ENCODE measurements around the gene HOXA9. TPM values are rescaled to one million over a fixed set of nuclear protein-coding genes. Genes with fewer than 3 reads are reported as not detected.

Gene HOXA9
- total and polyA plus RNA-seq, 8 donors = 0.25 to 68.1 TPM; not detected in 6

- DNase-seq = peak in 1 of 2 donors; percentile 20
- Histone ChIP-seq H3K27me3 (peaks cover 82 to 100% (median 100%) of the 10 kb centered on the region in 3 donors), H3K27ac (no peak overlapping the region), H3K36me3 (no peaks in the 10 kb centered on the region), H3K4me3 (peak overlapping the region in 2 of 4 donors; percentile 19 to 33), H3K4me1 (peaks cover 44 to 68% (median 62%) of the 10 kb centered on the region in 4 donors), H3K9me3 (peaks cover 0 to 16% (median 0%) of the 10 kb centered on the region in 4 donors)
- intact Hi-C loops (cut with DNase I; ENCODE audit: low total_unique reads) = no loop called here
- 5 to 10% (median 9%) methylated on average over 36 to 46 of the region's 46 CpGs for WGBS, 5 donors
- TF ChIP-seq POLR2AphosphoS5 (IDR thresholded peaks at IDR 0.05) (no peak), EP300 (IDR thresholded peaks at IDR 0.05) (no peak)
These were observed 22.4 kb upstream of the HOXA9 start for GRCh38 chr7:27187475-27188385.

- H3K9me3 ChIP-seq = peaks cover 0 to 16% (median 0%) of the 10 kb centered on the region in 4 donors
- intact Hi-C loops (cut with DNase I; ENCODE audit: low total_unique reads) = no loop called here
- no peak overlapping the region for H3K4me3 ChIP-seq
- no peaks in the 10 kb centered on the region for H3K36me3 ChIP-seq
- peaks cover 36 to 60% (median 54%) of the 10 kb centered on the region in 4 donors for H3K4me1 ChIP-seq
- DNase-seq = no peak
- peaks cover 76 to 100% (median 100%) of the 10 kb centered on the region in 3 donors for H3K27me3 ChIP-seq
- no peak for TF ChIP-seq POLR2A (IDR thresholded peaks at IDR 0.05)
- TF ChIP-seq EP300 (IDR thresholded peaks at IDR 0.05) = no peak
- TF ChIP-seq POLR2AphosphoS5 (IDR thresholded peaks at IDR 0.05) = no peak
- no peak for TF ChIP-seq CTCF (IDR thresholded peaks at IDR 0.05)
- H3K27ac ChIP-seq = no peak overlapping the region
- WGBS, 5 donors = 14 to 22% (median 21%) methylated on average over 4 of the region's 4 CpGs
These were observed 21.5 kb upstream of the HOXA9 start for GRCh38 chr7:27186668-27187474.

- 6 to 13% (median 8%) methylated on average over 24 of the region's 24 CpGs for WGBS, 5 donors
- H3K4me1 ChIP-seq = peaks cover 35 to 58% (median 51%) of the 10 kb centered on the region in 4 donors
- intact Hi-C loops (cut with DNase I; ENCODE audit: low total_unique reads) = no loop called here
- no peak overlapping the region for H3K4me3 ChIP-seq
- peaks cover 0 to 16% (median 0%) of the 10 kb centered on the region in 4 donors for H3K9me3 ChIP-seq
- peak in 1 of 2 donors; percentile 7 for DNase-seq
- H3K27me3 ChIP-seq = peaks cover 68 to 100% (median 95%) of the 10 kb centered on the region in 3 donors
- no peak overlapping the region for H3K27ac ChIP-seq
- H3K36me3 ChIP-seq = no peaks in the 10 kb centered on the region
- TF ChIP-seq POLR2AphosphoS5 (IDR thresholded peaks at IDR 0.05) = no peak
- no peak for TF ChIP-seq EP300 (IDR thresholded peaks at IDR 0.05)
- no peak for TF ChIP-seq POLR2A (IDR thresholded peaks at IDR 0.05)
- no peak for TF ChIP-seq CTCF (IDR thresholded peaks at IDR 0.05)
These were observed 20.7 kb upstream of the HOXA9 start for GRCh38 chr7:27185854-27186667.

- peaks cover 35 to 58% (median 51%) of the 10 kb centered on the region in 4 donors for H3K4me1 ChIP-seq
- DNase-seq = peak in 1 of 2 donors; percentile 22
- H3K27ac ChIP-seq = no peak within 1 kb of the TSS
- H3K27me3 ChIP-seq = peaks cover 73 to 100% (median 95%) of the 10 kb centered on the region in 3 donors
- no peaks in the 10 kb centered on the region for H3K36me3 ChIP-seq
- intact Hi-C loops (cut with DNase I; ENCODE audit: low total_unique reads) = no loop called here
- H3K9me3 ChIP-seq = peaks cover 0 to 16% (median 0%) of the 10 kb centered on the region in 4 donors
- WGBS, 5 donors = 7 to 18% (median 14%) methylated on average over 36 to 43 of the region's 43 CpGs
- TF ChIP-seq POLR2AphosphoS5 (IDR thresholded peaks at IDR 0.05) (no peak), EP300 (IDR thresholded peaks at IDR 0.05) (no peak), CTCF (IDR thresholded peaks at IDR 0.05) (no peak), POLR2A (IDR thresholded peaks at IDR 0.05) (no peak)
- H3K4me3 ChIP-seq = peak within 1 kb of the TSS; percentile 18 to 52 (median 40)
These were observed 19.9 kb upstream of the HOXA9 start, which contains the start of gene HOXA11 for GRCh38 chr7:27185013-27185853. TSS of gene HOXA11 (minus strand) at chr7:27185232. CDS start at chr7:27185144, 88 bp downstream.

All from stomach (tissue), 9 donors.